Loucy (cell line): ENCODE measurements around the gene SPTBN2.
A peak's percentile ranks its signal among the peaks of the same experiment; 100 is the strongest.

Source experiments
- H2AFZ ChIP-seq: fragments of 200-600 bp; sonication (generic); 2 replicates; pipeline ENCODE4 v1.6.0; 2016; ENCODE audit warnings: antibody characterized with exemption, mild to moderate bottlenecking, low read length, moderate library complexity
- H3F3A ChIP-seq: fragments of 200-600 bp; 2 replicates; pipeline ENCODE4 v1.6.0; 2016; ENCODE audit warnings: antibody characterized with exemption, low read depth, mild to moderate bottlenecking
- H3K27me3 ChIP-seq: fragments of 200-600 bp; sonication (generic); 2 replicates; pipeline ENCODE4 v1.6.1; 2014; ENCODE audit warnings: low read length, mild to moderate bottlenecking; ENCODE audit not compliant: insufficient read depth, poor library complexity, severe bottlenecking
- H3K36me3 ChIP-seq: fragments of 200-600 bp; sonication (generic); 2 replicates; pipeline ENCODE4 v1.6.1; 2016; ENCODE audit warnings: low read length; ENCODE audit not compliant: insufficient read depth
- H3K4me1 ChIP-seq: fragments of 200-600 bp; sonication (generic); 2 replicates; pipeline ENCODE4 v1.5.1; 2014; ENCODE audit warnings: low read length, mild to moderate bottlenecking; ENCODE audit not compliant: insufficient read depth, poor library complexity, severe bottlenecking
- H3K4me2 ChIP-seq: fragments of 200-600 bp; sonication (generic); 2 replicates; pipeline ENCODE4 v1.6.0; 2014; ENCODE audit warnings: antibody characterized with exemption, low read length, low read depth, mild to moderate bottlenecking; ENCODE audit not compliant: poor library complexity, severe bottlenecking
- H3K4me3 ChIP-seq: fragments of 200-600 bp; sonication (generic); 2 replicates; pipeline ENCODE4 v1.5.1; 2014; ENCODE audit warnings: low read length, mild to moderate bottlenecking, mixed read lengths; ENCODE audit not compliant: poor library complexity, severe bottlenecking
- H3K79me2 ChIP-seq: fragments of 200-600 bp; sonication (generic); 2 replicates; pipeline ENCODE4 v1.6.1; 2014; ENCODE audit warnings: low read length; ENCODE audit not compliant: insufficient read depth
- H3K9ac ChIP-seq: fragments of 200-600 bp; sonication (generic); 2 replicates; pipeline ENCODE4 v1.6.0; 2014; ENCODE audit warnings: mild to moderate bottlenecking, low read depth, low read length, moderate library complexity; ENCODE audit not compliant: poor library complexity, severe bottlenecking
- H3K9me2 ChIP-seq: fragments of 200-600 bp; sonication (generic); replicated peaks from 2 replicates; pipeline ENCODE4 v1.6.1; 2016; ENCODE audit warnings: low read depth, low read length, mixed read lengths
- H3K9me3 ChIP-seq: fragments of 200-600 bp; sonication (generic); 2 replicates; pipeline ENCODE4 v1.6.1; 2014; ENCODE audit warnings: mild to moderate bottlenecking, antibody characterized with exemption, low read length, low read depth; ENCODE audit not compliant: insufficient read depth
- H4K20me1 ChIP-seq: fragments of 200-600 bp; sonication (generic); 2 replicates; pipeline ENCODE4 v1.6.0; 2014; ENCODE audit warnings: antibody characterized with exemption, low read length, mild to moderate bottlenecking; ENCODE audit not compliant: insufficient read depth, poor library complexity, severe bottlenecking
- CTCF ChIP-seq: fragments of 200-600 bp; sonication (generic); conservative IDR thresholded peaks from 2 replicates; pipeline ENCODE4 v1.5.1; 2014; ENCODE audit warnings: mild to moderate bottlenecking, antibody characterized with exemption, low read length
- EZH2phosphoT487 ChIP-seq: fragments of 200-600 bp; IDR thresholded peaks from 2 replicates; pipeline ENCODE4 v1.6.1; 2018; ENCODE audit warnings: antibody characterized with exemption, mild to moderate bottlenecking, moderate library complexity, borderline replicate concordance

SPTBN2 gene

GRCh38 chr11:66639066-66639813 lies 89.8 kb downstream of the SPTBN2 start:
- no peaks in the 10 kb centered on the region for H3K27me3 ChIP-seq
- peaks cover 96% of the 10 kb centered on the region for H3K79me2 ChIP-seq
- peaks cover 75% of the 10 kb centered on the region for H4K20me1 ChIP-seq
- H3F3A ChIP-seq = peaks cover 13% of the 10 kb centered on the region
- peak overlapping the region; percentile 87 for H3K9ac ChIP-seq
- H3K4me3 ChIP-seq = peak overlapping the region; percentile 89
- H3K4me2 ChIP-seq = peak overlapping the region; percentile 77
- no peaks in the 10 kb centered on the region for H3K9me3 ChIP-seq
- H3K4me1 ChIP-seq = peaks cover 52% of the 10 kb centered on the region
- no peaks in the 10 kb centered on the region for H3K9me2 ChIP-seq
- TF ChIP-seq EZH2phosphoT487 (no peak), CTCF (0 out of 2 replicates have a peak, but pooled peaks have one; percentile 7)
- no peak overlapping the region for H2AFZ ChIP-seq
- H3K36me3 ChIP-seq = peaks cover 53% of the 10 kb centered on the region

GRCh38 chr11:66638177-66639065 lies 90.6 kb downstream of the SPTBN2 start, which contains the start of gene RBM4:
Gene RBM4, plus strand, starts transcription at chr11:66638703. Its CDS starts 1,009 bp downstream, at chr11:66639712.
- peaks cover 13% of the 10 kb centered on the region for H3F3A ChIP-seq

More at GRCh38 chr11:66638177-66639065, 90.6 kb downstream of the SPTBN2 start, which contains the start of gene RBM4:
- Histone ChIP-seq H3K4me1 (peaks cover 44% of the 10 kb centered on the region), H3K27me3 (no peaks in the 10 kb centered on the region), H3K9me2 (no peaks in the 10 kb centered on the region), H3K4me2 (peak within 1 kb of the TSS; percentile 95), H3K36me3 (peaks cover 50% of the 10 kb centered on the region), H3K79me2 (peaks cover 96% of the 10 kb centered on the region), H3K9ac (peak within 1 kb of the TSS; percentile 87), H3K9me3 (no peaks in the 10 kb centered on the region), H3K4me3 (peak within 1 kb of the TSS; percentile 89), H4K20me1 (peaks cover 73% of the 10 kb centered on the region), H2AFZ (peak within 1 kb of the TSS; percentile 53)
- no peak for TF ChIP-seq CTCF
- TF ChIP-seq EZH2phosphoT487 = no peak
